Vagina (tissue), 2 donors: ENCODE measurements around the gene ADNP2.

Experiments
- CTCF ChIP-seq, 3 experiments: fragments of 450-650 bp in 2 of 3; fragments of 200-600 bp in 1 of 3; sonication (generic) in 1 of 3; IDR thresholded peaks; one replicate each; pipeline ENCODE4 v1.5.1; 2017 to 2019; ENCODE audit warnings: antibody characterized with exemption in 3 of 3, mild to moderate bottlenecking in 2 of 3, moderate library complexity in 2 of 3
- POLR2A ChIP-seq, 2 donors: fragments of 450-650 bp; IDR thresholded peaks; one replicate each; pipeline ENCODE4 v1.6.1; 2017; ENCODE audit warnings: antibody characterized with exemption in 2 of 2, mild to moderate bottlenecking in 2 of 2, moderate library complexity in 2 of 2
- POLR2AphosphoS5 ChIP-seq, 2 donors: sonication (generic); formaldehyde crosslinking; IDR thresholded peaks; one replicate each; pipeline ENCODE4 v1.9.0; 2017; ENCODE audit warnings: antibody characterized with exemption in 2 of 2, mild to moderate bottlenecking in 2 of 2, low read depth in 1 of 2; ENCODE audit not compliant: insufficient read depth in 1 of 2

GRCh38 chr18:80176334-80177073 is 67.4 kb downstream of the ADNP2 start:
- TF ChIP-seq POLR2AphosphoS5 (IDR thresholded peaks at IDR 0.05; ENCODE audit: insufficient read depth in 1 of 2, low read depth in 1 of 2) (no peak), CTCF (IDR thresholded peaks at IDR 0.05) (no peak), POLR2A (IDR thresholded peaks at IDR 0.05) (no peak)
